Measurements from ENCODE around the gene CELSR1.

DNA sequence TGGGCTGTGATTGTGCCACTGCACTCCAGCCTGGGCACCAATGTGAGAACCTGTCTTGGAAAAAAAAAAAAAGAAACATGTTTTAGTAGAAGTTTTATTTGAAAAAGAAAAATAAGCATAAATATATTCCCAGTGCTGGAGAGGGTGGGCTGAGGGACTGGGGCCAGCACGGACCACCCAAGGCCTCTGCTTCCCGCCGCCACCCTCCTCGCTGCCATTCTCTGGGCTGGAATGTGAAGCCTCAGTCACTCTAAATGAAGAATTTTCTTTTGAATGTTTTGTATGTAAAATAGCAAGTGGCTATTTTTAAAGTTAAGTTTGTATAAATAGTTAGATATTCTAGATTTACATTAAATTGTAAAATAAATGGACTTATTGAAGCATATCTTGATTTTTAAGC, 207.0 kb downstream of the CELSR1 start:
- TF ChIP-seq, protein P1, sequence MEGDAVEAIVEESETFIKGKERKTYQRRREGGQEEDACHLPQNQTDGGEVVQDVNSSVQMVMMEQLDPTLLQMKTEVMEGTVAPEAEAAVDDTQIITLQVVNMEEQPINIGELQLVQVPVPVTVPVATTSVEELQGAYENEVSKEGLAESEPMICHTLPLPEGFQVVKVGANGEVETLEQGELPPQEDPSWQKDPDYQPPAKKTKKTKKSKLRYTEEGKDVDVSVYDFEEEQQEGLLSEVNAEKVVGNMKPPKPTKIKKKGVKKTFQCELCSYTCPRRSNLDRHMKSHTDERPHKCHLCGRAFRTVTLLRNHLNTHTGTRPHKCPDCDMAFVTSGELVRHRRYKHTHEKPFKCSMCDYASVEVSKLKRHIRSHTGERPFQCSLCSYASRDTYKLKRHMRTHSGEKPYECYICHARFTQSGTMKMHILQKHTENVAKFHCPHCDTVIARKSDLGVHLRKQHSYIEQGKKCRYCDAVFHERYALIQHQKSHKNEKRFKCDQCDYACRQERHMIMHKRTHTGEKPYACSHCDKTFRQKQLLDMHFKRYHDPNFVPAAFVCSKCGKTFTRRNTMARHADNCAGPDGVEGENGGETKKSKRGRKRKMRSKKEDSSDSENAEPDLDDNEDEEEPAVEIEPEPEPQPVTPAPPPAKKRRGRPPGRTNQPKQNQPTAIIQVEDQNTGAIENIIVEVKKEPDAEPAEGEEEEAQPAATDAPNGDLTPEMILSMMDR (IDR thresholded peaks at IDR 0.05): no peak
- TF ChIP-seq POLR2A (IDR thresholded peaks at IDR 0.05): no peak
- TF ChIP-seq POLR2AphosphoS5 (IDR thresholded peaks at IDR 0.05): no peak
- TF ChIP-seq EP300 (IDR thresholded peaks at IDR 0.05): no peak

Data from sigmoid colon (tissue), 4 donors.